GM10847 (cell line): ENCODE data around the gene TKTL2.

Experiments
- POLR2A ChIP-seq: IDR thresholded peaks from 2 replicates; pipeline ENCODE4 v1.6.1; 2011; ENCODE audit not compliant: insufficient read length; ENCODE audit errors: extremely low read depth

The TKTL2 gene

DNA sequence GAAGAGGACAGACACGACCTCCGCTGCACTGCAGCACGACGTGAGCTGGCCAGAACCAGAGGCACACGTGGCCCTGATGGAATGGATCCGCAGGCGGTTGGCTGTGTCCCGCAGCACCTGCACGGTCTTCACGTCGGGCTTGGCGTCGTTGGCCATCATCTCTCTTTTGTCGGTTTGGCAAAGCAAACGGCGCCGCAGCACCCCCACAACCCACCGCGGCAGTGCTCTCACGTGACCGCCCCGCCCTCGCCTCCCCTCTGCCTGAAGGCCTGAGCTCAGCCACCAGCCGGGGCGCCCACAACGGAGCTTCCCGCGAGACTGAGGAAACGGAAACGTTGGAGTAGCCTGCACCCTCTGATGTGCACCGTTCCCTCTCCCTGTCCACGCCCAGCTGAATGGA, at the start of gene TKTL2:
TKTL2 (minus strand) TSS at position 179 of the 400 bp plus-strand sequence; CDS start at position 159, 20 bp downstream.
- no peak for TF ChIP-seq POLR2A

DNA sequence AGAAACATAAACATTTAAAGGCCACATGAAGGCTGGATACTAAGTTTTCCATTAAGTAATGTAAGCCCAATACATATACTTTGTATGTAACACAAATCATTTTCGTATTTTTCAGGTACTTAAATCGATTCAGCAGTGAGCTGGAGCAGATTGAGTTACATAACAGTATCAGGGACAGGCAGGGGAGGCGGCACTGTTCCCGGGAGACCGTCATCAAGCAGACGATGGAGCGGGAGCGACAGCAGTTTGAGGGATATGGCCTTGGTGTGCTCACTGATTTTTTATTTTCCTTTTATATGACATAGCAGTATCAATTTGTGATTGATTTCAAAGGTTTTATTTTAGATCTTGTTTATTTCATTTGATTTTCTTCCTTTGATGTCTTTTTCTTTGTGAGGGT, 41.6 kb upstream of the TKTL2 start:
- TF ChIP-seq POLR2A: no peak

- no peak for TF ChIP-seq POLR2A
Measured at GRCh38 chr4:163505374-163505773, 31.8 kb upstream of the TKTL2 start.

DNA sequence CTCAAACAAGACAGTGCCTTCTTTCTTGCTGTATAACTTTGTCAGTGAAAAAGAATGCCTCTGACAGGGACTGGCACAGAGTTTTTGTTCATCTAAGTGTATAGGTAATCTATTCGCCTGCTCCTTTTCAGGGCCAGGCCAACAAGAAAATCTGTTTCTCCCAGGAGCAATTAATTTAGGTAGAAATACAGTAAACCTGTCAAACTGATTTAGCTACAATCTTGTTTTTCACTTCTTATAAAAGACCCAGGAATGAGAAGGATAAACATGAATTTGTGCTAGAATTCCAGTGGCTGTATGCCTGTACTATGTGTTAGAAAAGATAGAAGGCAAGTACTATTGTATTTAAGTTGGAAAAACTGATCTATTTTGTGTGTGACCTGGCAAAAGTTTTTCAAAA, 27.0 kb upstream of the TKTL2 start:
- TF ChIP-seq POLR2A: no peak

- TF ChIP-seq POLR2A: no peak
Measured at GRCh38 chr4:163495900-163496299, 22.3 kb upstream of the TKTL2 start.

- peak; percentile 59 for TF ChIP-seq POLR2A
Measured at GRCh38 chr4:163494360-163495241, 21.0 kb upstream of the TKTL2 start, which contains the start of gene TMA16. TSS of gene TMA16 (plus strand) at chr4:163494690. CDS start at chr4:163494802, 112 bp downstream.

DNA sequence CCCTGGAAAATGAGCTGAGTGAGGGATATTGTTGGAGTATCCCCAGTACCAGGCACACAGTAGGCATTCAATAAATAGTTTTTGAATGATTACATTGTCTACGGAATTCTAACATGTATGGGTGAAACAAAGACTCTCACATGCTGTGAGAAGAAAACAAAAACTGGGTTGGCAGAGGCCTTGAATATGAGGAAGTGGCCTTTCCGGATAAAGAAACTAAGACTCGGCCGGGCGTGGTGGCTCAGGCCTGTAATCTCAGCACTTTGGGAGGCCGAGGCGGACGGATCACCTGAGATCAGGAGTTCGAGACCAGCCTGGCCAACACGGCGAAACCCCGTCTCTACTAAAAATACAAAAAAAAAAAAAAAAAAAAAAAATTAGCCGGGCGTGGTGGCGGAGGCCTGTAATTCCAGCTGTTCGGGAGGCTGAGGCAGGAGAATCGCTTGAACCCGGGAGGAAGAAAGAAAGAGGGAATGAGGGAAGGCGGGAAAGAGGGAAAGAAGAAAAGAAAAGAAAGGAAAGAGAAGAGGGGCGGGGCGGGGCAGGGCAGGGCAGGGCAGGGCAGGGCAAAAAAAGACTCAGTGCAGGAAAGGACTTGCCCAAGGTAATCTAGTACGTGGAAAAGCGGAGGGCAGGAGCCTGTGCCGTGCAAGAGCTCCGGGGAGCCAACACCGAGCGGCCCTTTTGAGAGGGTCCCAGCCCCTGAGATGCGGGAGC, 20.2 kb upstream of the TKTL2 start:
- TF ChIP-seq POLR2A: no peak

DNA sequence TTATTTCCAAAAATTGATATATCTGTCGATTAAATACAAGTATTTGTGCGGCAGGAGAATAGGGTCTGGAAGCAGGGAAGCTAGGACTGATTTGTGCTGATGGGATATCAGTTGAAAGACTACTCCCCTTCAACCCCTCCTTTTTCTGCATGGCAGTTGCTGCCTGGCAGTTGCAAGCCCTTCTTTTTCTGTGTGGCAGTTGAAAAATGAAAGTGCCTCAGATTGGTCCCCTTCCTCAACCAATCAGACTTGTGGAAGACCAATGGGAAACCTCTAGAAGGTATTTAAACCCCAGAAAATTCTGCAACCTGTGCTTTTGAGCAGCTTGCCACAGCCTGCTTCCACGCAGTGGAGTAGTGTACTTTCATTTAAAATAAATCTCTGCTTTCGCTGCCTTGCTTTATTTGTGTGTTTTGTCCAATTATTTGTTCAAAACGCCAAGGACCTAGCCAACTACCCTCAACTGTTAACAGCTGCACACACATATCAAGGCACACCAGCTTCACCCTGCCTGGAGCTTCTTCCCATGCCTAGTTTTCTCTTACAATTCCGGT, 19.5 kb upstream of the TKTL2 start:
- no peak for TF ChIP-seq POLR2A

DNA sequence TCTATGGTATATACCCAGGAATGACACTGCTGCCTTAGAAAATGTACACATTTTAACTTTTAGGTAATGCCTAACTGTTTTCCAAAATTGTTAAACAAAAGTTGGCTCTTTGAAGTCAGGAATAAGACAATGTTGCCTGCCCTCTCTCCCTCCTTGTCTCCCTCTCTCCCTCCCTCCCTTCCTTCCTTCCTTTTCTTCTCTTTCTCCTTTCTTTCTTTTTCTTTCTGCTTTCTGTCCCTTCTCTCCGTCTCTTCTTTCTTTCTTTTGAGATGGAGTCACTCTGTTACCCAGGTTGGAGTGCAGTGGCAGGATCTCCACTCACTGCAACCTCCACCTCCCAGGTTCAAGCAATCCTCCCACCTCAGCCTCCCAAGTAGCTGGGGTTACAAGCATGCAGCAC, 16.4 kb upstream of the TKTL2 start:
- no peak for TF ChIP-seq POLR2A

DNA sequence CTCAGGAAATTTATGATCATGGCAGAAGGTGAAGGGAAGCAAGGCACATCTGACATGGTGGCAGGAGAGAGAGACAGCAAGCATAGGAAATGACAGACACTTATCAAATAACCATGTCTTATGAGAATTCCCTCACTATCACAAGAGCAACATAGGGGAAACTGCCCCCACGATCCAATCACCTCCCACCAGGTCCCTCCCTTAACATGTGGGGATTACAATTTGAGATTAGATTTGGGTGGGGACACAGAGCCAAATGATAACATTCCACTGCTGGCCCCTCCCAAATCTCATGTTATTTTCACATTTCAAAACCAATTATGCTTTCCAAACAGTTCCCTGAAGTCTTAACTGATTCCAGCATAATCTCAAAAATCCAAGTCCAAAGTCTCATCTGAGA, 12.8 kb upstream of the TKTL2 start:
- TF ChIP-seq POLR2A: no peak

DNA sequence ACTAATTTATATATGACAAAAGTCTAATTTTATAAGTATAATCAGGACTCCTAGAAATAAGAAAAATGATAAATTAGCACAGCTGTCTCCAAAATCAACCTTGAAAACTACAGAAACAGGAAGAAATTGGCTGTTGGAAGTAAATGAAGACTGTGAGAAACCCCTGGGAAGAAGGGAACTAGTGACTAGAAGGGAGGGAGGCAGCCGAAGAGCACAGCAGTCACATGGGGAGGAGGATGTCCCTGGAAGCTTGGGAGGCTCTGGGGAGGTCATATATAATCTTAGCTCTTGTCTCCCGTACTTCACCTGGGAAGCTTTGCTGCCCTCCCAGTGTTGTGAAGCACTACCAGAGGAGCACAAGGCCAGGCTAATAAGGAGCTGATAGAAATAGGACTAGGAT, 12.0 kb upstream of the TKTL2 start:
- TF ChIP-seq POLR2A: no peak

- TF ChIP-seq POLR2A: no peak
Measured at GRCh38 chr4:163484906-163485305, 11.4 kb upstream of the TKTL2 start.

GRCh38 chr4:163482190-163482589, 8.6 kb upstream of the TKTL2 start:
- no peak for TF ChIP-seq POLR2A

DNA sequence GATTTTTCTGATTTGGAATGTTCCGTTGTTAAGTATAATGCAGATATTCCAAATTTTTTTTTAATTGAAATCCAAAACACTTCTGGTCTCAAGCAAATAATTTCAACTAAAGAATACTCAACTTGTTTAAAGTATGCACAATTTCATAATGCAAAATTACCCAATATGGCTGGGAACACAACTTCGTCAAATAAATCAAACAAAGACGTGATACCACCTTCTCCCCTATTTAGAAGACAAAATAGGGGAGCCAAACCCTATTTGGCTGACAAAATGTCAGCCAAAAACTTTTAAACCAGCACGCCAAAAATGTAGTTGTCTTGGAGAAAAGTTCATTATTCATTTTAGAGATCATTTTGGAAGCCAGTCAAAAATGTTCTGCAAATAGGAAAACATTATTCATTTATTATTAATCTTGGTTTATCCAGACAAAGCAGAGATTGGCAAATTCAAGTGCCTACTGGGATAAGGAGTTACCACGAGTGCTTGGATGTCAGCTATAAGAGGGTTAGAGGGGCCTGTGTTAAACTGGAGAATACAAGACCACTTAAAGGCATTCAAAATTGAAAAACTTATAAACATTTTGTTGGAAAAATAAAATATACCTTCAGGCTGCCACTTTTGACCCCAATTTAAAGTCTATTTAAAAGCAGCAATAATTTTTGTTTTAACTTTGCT, 3.3 kb upstream of the TKTL2 start:
- TF ChIP-seq POLR2A: no peak

DNA sequence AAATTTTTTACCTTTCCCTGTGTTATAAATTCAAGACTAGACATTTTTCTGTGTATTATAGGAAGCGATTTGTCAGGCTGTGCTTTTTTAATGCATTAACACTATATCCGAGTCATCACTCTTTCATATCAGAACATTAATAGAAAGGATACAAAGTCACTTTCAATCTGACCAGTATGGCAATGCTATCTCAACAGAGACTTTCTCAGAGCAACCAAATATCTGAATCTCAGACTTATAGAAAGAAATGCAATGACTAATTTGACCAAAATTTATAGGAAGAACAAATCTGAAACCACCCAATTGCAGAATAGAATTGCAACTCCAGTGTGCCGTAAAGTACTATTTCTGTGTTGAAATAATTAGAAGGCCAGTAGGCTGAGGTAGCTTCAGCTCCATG, 473 bp upstream of the TKTL2 start:
- no peak for TF ChIP-seq POLR2A
